ENCODE measurements around the gene USP9X.
A peak's percentile ranks its signal among the peaks of the same experiment; 100 is the strongest.
"Not testable (repeated sequence)": the region's sequence is repeated elsewhere in the genome, so short reads cannot be mapped to it uniquely, and the experiment has no call there.

The USP9X gene

GRCh38 chrX:41127477-41128192, 42.4 kb downstream of the USP9X start:
- no peak for DNase-seq

GRCh38 chrX:41128955-41129354, 43.7 kb downstream of the USP9X start:
- DNase-seq = no peak

GRCh38 chrX:41131766-41132165, 46.5 kb downstream of the USP9X start:
- DNase-seq = no peak

- DNase-seq = no peak
Measured at GRCh38 chrX:41133551-41133950, 48.3 kb downstream of the USP9X start.

- DNase-seq = peak; percentile 45
Measured at GRCh38 chrX:41137589-41137988, 52.3 kb downstream of the USP9X start.

GRCh38 chrX:41142130-41142910, 57.1 kb downstream of the USP9X start:
- DNase-seq = peak; percentile 16

- DNase-seq = peak; percentile 40
Measured at GRCh38 chrX:41144873-41145272, 59.6 kb downstream of the USP9X start.

- peak; percentile 32 for DNase-seq
Measured at GRCh38 chrX:41145920-41146608, 60.8 kb downstream of the USP9X start.

- DNase-seq = no peak
Measured at GRCh38 chrX:41148553-41148952, 63.3 kb downstream of the USP9X start.

- DNase-seq = no peak
Measured at GRCh38 chrX:41150043-41150442, 64.8 kb downstream of the USP9X start.

- DNase-seq = not testable (repeated sequence)
Measured at GRCh38 chrX:41151726-41152125, 66.5 kb downstream of the USP9X start.

GRCh38 chrX:41152221-41152620, 67.0 kb downstream of the USP9X start:
- DNase-seq = no peak

- no peak for DNase-seq
Measured at GRCh38 chrX:41153448-41153847, 68.2 kb downstream of the USP9X start.

- DNase-seq = no peak
Measured at GRCh38 chrX:41153957-41154356, 68.7 kb downstream of the USP9X start.

- DNase-seq = no peak
Measured at GRCh38 chrX:41164449-41164848, 79.2 kb downstream of the USP9X start.

GRCh38 chrX:41167888-41168287, 82.6 kb downstream of the USP9X start:
- DNase-seq = no peak

GRCh38 chrX:41176263-41176662, 91.0 kb downstream of the USP9X start:
- no peak for DNase-seq

- no peak for DNase-seq
Measured at GRCh38 chrX:41177297-41177696, 92.1 kb downstream of the USP9X start.

- no peak for DNase-seq
Measured at GRCh38 chrX:41178201-41178600, 93.0 kb downstream of the USP9X start.

GRCh38 chrX:41180194-41180908, 95.1 kb downstream of the USP9X start:
- DNase-seq = peak; percentile 78

- DNase-seq = no peak
Measured at GRCh38 chrX:41184312-41184711, 99.1 kb downstream of the USP9X start.

GRCh38 chrX:41186946-41187345, 101.7 kb downstream of the USP9X start:
- DNase-seq = not testable (repeated sequence)

GRCh38 chrX:41189156-41189555, 103.9 kb downstream of the USP9X start:
- no peak for DNase-seq
